ENCODE results near the gene VIT.

DNA sequence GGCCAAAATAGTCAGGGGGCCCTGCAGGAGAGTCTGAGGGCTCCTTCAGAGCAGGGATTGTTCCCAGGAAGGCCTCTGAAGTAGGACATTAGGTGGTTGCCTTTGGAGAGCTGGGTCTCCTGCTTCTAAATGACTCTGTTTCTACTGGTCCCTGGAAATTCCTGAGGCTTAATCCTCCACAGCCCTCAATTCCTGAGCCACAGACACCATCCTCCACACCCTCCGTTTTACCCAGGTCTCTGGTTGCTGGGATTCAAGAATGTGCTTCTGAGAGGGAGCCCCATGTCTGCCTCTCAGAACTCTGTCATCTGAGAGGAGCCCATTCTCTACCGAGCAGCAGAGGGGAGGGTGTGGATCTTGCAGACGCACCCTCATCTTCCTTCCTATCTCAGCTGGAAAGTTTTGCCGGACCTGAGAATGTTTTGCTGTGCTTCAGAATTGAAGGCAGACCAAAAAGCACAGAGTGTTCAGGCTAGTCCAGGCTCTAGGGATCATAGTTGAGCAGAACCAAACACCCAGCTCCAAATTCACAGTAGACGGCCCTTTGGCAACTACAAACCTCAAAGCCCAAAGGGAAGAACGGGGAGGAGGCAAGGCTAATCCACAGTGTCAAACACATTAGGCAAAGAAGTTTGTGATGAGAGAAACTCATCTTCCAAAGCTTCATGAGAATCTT is 8.1 kb downstream of the VIT start:
- TF ChIP-seq, protein P1, sequence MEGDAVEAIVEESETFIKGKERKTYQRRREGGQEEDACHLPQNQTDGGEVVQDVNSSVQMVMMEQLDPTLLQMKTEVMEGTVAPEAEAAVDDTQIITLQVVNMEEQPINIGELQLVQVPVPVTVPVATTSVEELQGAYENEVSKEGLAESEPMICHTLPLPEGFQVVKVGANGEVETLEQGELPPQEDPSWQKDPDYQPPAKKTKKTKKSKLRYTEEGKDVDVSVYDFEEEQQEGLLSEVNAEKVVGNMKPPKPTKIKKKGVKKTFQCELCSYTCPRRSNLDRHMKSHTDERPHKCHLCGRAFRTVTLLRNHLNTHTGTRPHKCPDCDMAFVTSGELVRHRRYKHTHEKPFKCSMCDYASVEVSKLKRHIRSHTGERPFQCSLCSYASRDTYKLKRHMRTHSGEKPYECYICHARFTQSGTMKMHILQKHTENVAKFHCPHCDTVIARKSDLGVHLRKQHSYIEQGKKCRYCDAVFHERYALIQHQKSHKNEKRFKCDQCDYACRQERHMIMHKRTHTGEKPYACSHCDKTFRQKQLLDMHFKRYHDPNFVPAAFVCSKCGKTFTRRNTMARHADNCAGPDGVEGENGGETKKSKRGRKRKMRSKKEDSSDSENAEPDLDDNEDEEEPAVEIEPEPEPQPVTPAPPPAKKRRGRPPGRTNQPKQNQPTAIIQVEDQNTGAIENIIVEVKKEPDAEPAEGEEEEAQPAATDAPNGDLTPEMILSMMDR (IDR thresholded peaks at IDR 0.05; ENCODE audit: insufficient read depth, low read length), result no peak
- no peak for TF ChIP-seq GABPA (IDR thresholded peaks at IDR 0.05; ENCODE audit: low read depth)
- TF ChIP-seq SPI1 (IDR thresholded peaks at IDR 0.05; ENCODE audit: borderline replicate concordance, low read depth), result no peak
- TF ChIP-seq, protein P2, sequence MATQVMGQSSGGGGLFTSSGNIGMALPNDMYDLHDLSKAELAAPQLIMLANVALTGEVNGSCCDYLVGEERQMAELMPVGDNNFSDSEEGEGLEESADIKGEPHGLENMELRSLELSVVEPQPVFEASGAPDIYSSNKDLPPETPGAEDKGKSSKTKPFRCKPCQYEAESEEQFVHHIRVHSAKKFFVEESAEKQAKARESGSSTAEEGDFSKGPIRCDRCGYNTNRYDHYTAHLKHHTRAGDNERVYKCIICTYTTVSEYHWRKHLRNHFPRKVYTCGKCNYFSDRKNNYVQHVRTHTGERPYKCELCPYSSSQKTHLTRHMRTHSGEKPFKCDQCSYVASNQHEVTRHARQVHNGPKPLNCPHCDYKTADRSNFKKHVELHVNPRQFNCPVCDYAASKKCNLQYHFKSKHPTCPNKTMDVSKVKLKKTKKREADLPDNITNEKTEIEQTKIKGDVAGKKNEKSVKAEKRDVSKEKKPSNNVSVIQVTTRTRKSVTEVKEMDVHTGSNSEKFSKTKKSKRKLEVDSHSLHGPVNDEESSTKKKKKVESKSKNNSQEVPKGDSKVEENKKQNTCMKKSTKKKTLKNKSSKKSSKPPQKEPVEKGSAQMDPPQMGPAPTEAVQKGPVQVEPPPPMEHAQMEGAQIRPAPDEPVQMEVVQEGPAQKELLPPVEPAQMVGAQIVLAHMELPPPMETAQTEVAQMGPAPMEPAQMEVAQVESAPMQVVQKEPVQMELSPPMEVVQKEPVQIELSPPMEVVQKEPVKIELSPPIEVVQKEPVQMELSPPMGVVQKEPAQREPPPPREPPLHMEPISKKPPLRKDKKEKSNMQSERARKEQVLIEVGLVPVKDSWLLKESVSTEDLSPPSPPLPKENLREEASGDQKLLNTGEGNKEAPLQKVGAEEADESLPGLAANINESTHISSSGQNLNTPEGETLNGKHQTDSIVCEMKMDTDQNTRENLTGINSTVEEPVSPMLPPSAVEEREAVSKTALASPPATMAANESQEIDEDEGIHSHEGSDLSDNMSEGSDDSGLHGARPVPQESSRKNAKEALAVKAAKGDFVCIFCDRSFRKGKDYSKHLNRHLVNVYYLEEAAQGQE (IDR thresholded peaks at IDR 0.05; ENCODE audit: insufficient replicate concordance, low read depth), result no peak

Measured in HL-60 (cell line).